Muscle layer of duodenum (tissue), 2 donors: Measurements from ENCODE around the gene RPL29.
"Not testable (repeated sequence)": the region's sequence is repeated elsewhere in the genome, so short reads cannot be mapped to it uniquely, and the experiment has no call there.

Experiments used
- H3K27ac ChIP-seq: one replicate; pipeline ENCODE4 v1.7.0; 2013; ENCODE audit warnings: mild to moderate bottlenecking, low read length
- H3K27me3 ChIP-seq: one replicate; pipeline ENCODE4 v1.7.0; 2013; ENCODE audit warnings: low read depth, mild to moderate bottlenecking, control low read depth, low read length
- H3K36me3 ChIP-seq, 2 donors: one replicate each; pipeline ENCODE4 v1.7.0; 2013; ENCODE audit warnings: low read length in 2 of 2, control low read depth in 1 of 2, mild to moderate bottlenecking in 1 of 2; ENCODE audit not compliant: insufficient read depth in 2 of 2, control insufficient read depth in 1 of 2
- H3K4me1 ChIP-seq, 2 donors: one replicate each; pipeline ENCODE4 v1.7.0; 2013; ENCODE audit warnings: low read length in 2 of 2, mild to moderate bottlenecking in 2 of 2, control low read depth in 1 of 2, moderate library complexity in 1 of 2; ENCODE audit not compliant: insufficient read depth in 2 of 2, control insufficient read depth in 1 of 2
- H3K4me3 ChIP-seq, 2 donors: one replicate each; pipeline ENCODE4 v1.7.0; 2013; ENCODE audit warnings: low read length in 2 of 2, low read depth in 1 of 2, mild to moderate bottlenecking in 1 of 2
- H3K9me3 ChIP-seq, 2 donors: one replicate each; pipeline ENCODE4 v1.7.0; 2013; ENCODE audit warnings: low read length in 2 of 2, control low read depth in 1 of 2, mild to moderate bottlenecking in 1 of 2; ENCODE audit not compliant: control insufficient read depth in 1 of 2
- donor health status: healthy.

RPL29 gene

DNA sequence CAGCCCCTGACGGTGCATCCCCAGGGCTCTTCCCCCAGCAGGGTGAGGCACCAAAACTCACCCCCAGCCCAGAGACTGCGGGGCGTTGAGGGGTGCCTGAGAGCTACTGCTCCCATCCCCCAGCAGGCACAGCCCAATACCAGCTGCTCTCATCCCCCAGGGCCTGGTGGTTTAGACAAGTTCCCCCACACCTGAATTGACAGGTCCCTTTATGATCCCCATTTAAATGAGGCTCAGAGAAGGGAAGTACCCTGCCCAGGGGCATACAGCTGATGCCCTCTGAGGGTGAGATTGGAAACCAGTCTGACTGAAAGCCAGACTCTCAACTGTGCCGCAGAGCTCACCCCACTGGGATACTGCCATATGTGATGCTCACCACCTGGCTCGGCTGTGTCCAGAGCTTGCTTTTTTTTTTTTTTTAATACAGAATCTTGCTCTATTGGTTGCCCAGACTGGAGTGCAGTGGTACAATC, 40.6 kb upstream of the RPL29 start:
- H3K27ac ChIP-seq, result no peak overlapping the region
- no peaks in the 10 kb centered on the region for H3K9me3 ChIP-seq
- H3K4me1 ChIP-seq, result peaks cover 0 to 7% of the 10 kb centered on the region in 2 donors
- no peak overlapping the region for H3K4me3 ChIP-seq
- no peaks in the 10 kb centered on the region for H3K27me3 ChIP-seq
- H3K36me3 ChIP-seq, result no peaks in the 10 kb centered on the region

- Histone ChIP-seq H3K4me1 (peaks cover 0 to 3% of the 10 kb centered on the region in 2 donors), H3K36me3 (no peaks in the 10 kb centered on the region), H3K27ac (no peak overlapping the region), H3K9me3 (no peaks in the 10 kb centered on the region), H3K27me3 (no peaks in the 10 kb centered on the region), H3K4me3 (no peak overlapping the region)
These were observed 39.0 kb upstream of the RPL29 start for GRCh38 chr3:52034651-52035050.

DNA sequence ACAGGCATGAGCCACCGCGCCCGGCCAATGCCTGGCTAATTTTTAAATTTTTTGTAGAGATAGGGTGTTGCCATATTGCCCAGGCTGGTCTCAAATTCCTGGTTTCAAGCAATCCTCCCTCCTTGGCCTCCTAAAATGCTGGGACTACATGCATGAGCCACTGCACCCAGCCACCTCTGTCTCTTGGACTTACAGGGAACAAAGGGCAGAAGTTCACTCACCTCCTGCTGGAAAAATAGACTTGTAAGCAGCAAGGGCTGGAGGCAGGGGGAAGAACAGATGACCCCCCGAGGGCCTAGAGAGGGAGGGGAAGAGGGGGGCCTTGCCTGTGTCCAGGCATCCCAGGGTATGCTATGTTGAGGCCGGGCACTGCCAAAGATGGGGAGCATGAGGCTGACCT, 38.5 kb upstream of the RPL29 start:
- no peaks in the 10 kb centered on the region for H3K9me3 ChIP-seq
- H3K4me3 ChIP-seq, result no peak overlapping the region
- no peak overlapping the region for H3K27ac ChIP-seq
- H3K4me1 ChIP-seq, result peaks cover 0 to 3% of the 10 kb centered on the region in 2 donors
- H3K27me3 ChIP-seq, result no peaks in the 10 kb centered on the region
- H3K36me3 ChIP-seq, result no peaks in the 10 kb centered on the region

DNA sequence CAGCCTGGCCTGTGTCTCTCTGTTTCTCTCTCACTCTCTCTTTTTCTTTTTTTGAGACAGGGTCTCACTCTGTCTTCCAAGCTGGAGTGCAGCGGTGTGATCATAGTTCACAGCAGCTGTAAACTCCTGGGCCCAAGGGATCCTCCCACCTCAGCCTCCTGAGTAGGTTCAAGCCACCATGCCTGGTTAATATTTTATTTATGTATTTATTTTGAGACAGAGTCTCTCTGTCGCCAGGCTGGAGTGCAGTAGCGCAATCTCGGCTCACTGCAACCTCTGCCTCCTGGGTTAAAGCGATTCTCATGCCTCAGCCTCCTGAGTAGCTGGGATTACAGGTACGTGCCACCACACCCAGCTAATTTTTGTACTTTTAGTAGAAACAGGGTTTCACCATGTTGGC, 38.1 kb upstream of the RPL29 start:
- not testable (repeated sequence) for H3K4me3 ChIP-seq, H3K27me3 ChIP-seq, H3K4me1 ChIP-seq, H3K27ac ChIP-seq, H3K36me3 ChIP-seq, H3K9me3 ChIP-seq

DNA sequence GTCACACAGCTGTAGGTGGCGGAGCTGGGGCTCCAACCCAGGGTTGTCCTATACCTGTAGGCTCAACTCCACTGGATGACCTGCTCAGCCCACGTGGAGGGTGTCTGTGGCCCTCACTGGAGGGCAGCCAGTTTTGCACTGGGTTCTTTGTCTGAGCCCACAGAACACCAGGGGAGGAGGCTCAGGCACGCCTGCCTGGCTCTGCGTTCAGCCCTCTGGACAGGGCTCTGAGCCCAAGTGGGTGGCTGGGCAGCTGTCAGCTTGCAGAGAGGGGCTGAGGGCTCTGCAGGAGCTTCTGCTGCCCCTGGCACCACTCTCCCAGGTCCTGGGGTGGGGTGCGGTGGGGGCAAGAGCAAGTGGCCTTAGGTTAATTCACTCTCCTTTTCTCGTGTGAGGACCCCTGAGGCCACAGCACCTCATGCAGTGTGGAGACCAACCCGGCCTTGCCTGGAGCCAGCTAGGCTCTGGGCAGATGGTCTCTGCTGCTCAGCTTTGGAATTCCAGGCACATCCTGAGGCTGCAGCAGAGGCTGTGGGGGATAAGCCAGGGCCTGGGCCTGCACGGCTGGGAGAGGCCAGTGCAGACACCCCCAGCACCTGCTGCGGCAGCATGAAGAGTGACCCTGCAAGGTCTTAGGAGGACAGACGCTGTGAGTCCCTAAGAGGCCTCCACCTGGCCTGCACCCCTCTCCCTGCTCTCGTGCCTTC, 37.2 kb upstream of the RPL29 start:
- H3K4me3 ChIP-seq, result no peak overlapping the region
- H3K27ac ChIP-seq, result no peak overlapping the region
- H3K36me3 ChIP-seq, result no peaks in the 10 kb centered on the region
- H3K4me1 ChIP-seq, result no peaks in the 10 kb centered on the region
- no peaks in the 10 kb centered on the region for H3K9me3 ChIP-seq
- H3K27me3 ChIP-seq, result no peaks in the 10 kb centered on the region

GRCh38 chr3:52031896-52032295, 36.2 kb upstream of the RPL29 start:
- Histone ChIP-seq H3K9me3 (no peaks in the 10 kb centered on the region), H3K36me3 (no peaks in the 10 kb centered on the region), H3K4me3 (no peak overlapping the region), H3K27me3 (no peaks in the 10 kb centered on the region), H3K27ac (no peak overlapping the region), H3K4me1 (no peaks in the 10 kb centered on the region)

GRCh38 chr3:52030714-52031310, 35.1 kb upstream of the RPL29 start:
- no peaks in the 10 kb centered on the region for H3K9me3 ChIP-seq

DNA sequence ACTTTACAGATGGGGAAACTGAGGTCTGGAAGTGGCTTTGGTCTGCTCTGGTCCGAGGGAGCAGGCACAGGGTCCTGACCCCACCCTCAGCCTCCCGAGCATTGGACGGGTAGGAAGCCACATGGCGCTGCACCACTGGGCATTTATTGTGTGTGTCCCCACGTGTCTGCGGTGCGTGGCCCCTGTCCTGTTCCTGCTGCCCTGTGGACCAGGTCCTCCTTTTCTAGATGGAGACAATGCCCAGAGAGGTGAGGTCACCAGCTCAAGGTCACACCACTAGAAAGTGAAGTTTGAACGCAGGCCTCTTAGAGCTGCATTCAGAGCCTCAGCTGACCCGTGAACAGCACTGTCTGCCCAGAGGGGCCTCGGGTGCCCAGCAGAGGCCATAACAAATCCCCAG, 33.8 kb upstream of the RPL29 start:
- H3K4me1 ChIP-seq, result no peaks in the 10 kb centered on the region
- no peaks in the 10 kb centered on the region for H3K27me3 ChIP-seq
- no peaks in the 10 kb centered on the region for H3K36me3 ChIP-seq
- no peak overlapping the region for H3K27ac ChIP-seq
- no peaks in the 10 kb centered on the region for H3K9me3 ChIP-seq
- no peak overlapping the region for H3K4me3 ChIP-seq

More at GRCh38 chr3:52030714-52031310, 35.1 kb upstream of the RPL29 start:
- H3K4me3 ChIP-seq, result no peak overlapping the region
- no peak overlapping the region for H3K27ac ChIP-seq
- H3K27me3 ChIP-seq, result no peaks in the 10 kb centered on the region
- no peaks in the 10 kb centered on the region for H3K36me3 ChIP-seq
- no peaks in the 10 kb centered on the region for H3K4me1 ChIP-seq

DNA sequence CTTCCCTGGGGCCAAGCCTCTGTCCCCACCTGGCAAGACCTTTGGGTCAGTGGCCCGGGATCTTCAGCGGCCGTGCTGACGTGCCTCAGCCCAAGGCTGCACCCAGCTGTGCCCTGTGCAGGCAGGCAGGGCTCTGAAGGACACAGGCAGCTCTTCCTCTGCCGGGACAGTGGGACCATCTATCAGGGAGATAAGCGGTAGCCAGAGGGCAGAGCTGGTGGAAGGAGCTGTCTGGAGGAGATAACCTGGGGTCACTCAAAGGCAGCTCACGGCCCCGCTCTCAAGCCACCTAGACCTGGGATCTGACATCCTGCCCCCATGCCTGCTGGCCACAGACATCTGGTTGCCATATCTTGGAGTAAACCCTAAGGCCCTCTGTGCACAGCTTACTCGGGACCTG, 33.4 kb upstream of the RPL29 start:
- Histone ChIP-seq H3K27me3 (no peaks in the 10 kb centered on the region), H3K27ac (no peak overlapping the region), H3K36me3 (no peaks in the 10 kb centered on the region), H3K9me3 (no peaks in the 10 kb centered on the region), H3K4me3 (no peak overlapping the region), H3K4me1 (no peaks in the 10 kb centered on the region)

GRCh38 chr3:52028572-52028971, 32.9 kb upstream of the RPL29 start:
- Histone ChIP-seq H3K4me1 (no peaks in the 10 kb centered on the region), H3K27me3 (no peaks in the 10 kb centered on the region), H3K27ac (no peak overlapping the region), H3K36me3 (no peaks in the 10 kb centered on the region), H3K4me3 (no peak overlapping the region), H3K9me3 (no peaks in the 10 kb centered on the region)

DNA sequence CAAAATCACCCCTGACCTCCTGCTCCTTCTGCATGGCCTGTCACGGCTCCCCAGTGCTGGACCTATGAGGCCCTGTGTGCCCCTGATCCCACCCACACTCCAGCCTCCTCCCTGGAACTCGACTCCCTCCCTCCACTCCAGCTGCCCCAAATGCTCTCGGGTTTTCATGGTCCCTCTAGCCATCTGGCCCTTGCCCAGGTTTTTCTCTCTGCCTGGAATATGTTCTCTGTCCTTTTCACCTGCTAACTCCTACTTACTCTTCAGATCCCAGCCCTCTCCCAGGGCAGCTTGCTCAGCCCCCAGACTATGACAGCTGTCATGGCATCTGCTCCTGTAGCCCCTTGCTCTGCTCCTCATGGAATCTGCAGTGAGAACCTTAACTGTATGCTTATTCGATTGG, 30.3 kb upstream of the RPL29 start:
- Histone ChIP-seq H3K4me3 (no peak overlapping the region), H3K4me1 (peaks cover 8 to 17% of the 10 kb centered on the region in 2 donors), H3K36me3 (no peaks in the 10 kb centered on the region), H3K27me3 (no peaks in the 10 kb centered on the region), H3K27ac (no peak overlapping the region), H3K9me3 (no peaks in the 10 kb centered on the region)

- Histone ChIP-seq H3K27me3 (no peaks in the 10 kb centered on the region), H3K4me3 (no peak overlapping the region), H3K4me1 (peaks cover 8 to 17% of the 10 kb centered on the region in 2 donors), H3K36me3 (no peaks in the 10 kb centered on the region), H3K9me3 (no peaks in the 10 kb centered on the region), H3K27ac (no peak overlapping the region)
These were observed 29.8 kb upstream of the RPL29 start for GRCh38 chr3:52025453-52025852.
